H1 (cell line): Measurements from ENCODE around the gene TMEM255B. TPM values are rescaled to one million over a fixed set of nuclear protein-coding genes. Genes with fewer than 3 reads are reported as not detected.

Experiments used
- MAFK ChIP-seq: IDR thresholded peaks from 2 replicates; pipeline ENCODE4 v1.6.1; 2012; ENCODE audit warnings: low read depth, mild to moderate bottlenecking, improper control_type of control experiment, low read length
- POU5F1 ChIP-seq: IDR thresholded peaks from 2 replicates; pipeline ENCODE4 v1.6.1; 2011; ENCODE audit warnings: low read depth, mild to moderate bottlenecking, low read length, moderate library complexity
- SP2 ChIP-seq: IDR thresholded peaks from 2 replicates; pipeline ENCODE4 v1.6.1; 2012; ENCODE audit warnings: mild to moderate bottlenecking, low read length, inconsistent platforms
- SP4 ChIP-seq: IDR thresholded peaks from 2 replicates; pipeline ENCODE4 v1.6.1; 2012; ENCODE audit warnings: low read length, inconsistent platforms
- SRF ChIP-seq: IDR thresholded peaks from 2 replicates; pipeline ENCODE4 v1.6.1; 2011; ENCODE audit warnings: mild to moderate bottlenecking, low read depth, low read length, moderate library complexity
- TBP ChIP-seq: IDR thresholded peaks from 2 replicates; pipeline ENCODE4 v1.6.1; 2011; ENCODE audit warnings: low read depth, low read length, improper control_type of control experiment
- polyA plus RNA-seq, 7 experiments: library from polyadenylated mRNA; depleted of rRNA in 3 of 7; stranded (reverse) in 5 of 7; unstranded in 2 of 7; fragments of >200 nt in 5 of 7; fragments of 200-250 nt in 2 of 7; gene quantifications; 1 replicate in 5 of 7; 2 replicates in 1 of 7; 4 replicates in 1 of 7; pipeline versions ENCODE4 v1.2.1 to v1.2.3, GENCODE V29; 2011 to 2013; ENCODE audit warnings: missing spikeins in 2 of 7, mixed read lengths in 2 of 7
- total RNA-seq: library from RNA; stranded (reverse); fragmentation: NEBNext Ultra II Directional; extraction: Animal tissue kit (Norgen Biotek cat#: 25700); gene quantifications from 2 replicates; pipeline ENCODE4 v1.2.1, GENCODE V29; 2021

Gene TMEM255B
- total and polyA plus RNA-seq, 2 of the 8 experiments (the other 6 are each of a cell fraction or from before 2014, with no cell fraction given), result 3.4 to 4.4 TPM

DNA sequence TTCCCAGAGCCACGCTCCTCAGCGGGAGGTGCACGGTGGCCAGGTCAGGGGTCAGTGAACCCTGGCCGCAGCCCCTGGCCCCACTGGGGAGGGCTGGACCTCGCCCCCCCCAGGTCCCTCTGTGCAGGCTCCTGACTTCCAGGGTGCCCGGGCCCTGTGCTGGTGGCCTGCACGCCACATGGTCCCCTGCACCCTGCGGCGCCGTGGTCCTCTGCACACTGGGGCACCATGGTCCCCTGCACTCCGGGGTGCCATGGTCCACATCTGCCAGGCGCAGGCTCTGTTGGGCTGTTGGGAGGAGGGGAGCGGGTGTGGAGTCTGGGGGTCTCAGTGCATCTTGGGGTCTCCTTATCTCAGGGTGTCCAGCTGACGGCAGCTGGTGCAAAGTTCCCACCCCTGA lies 23.3 kb upstream of the TMEM255B start (continued):
- no peak for TF ChIP-seq SP2
- no peak for TF ChIP-seq SRF
- TF ChIP-seq TBP, result no peak
- no peak for TF ChIP-seq MAFK
- TF ChIP-seq SP4, result no peak
- no peak for TF ChIP-seq POU5F1
